HepG2 (cell line): ENCODE results near the gene AKNA. TPM values are rescaled to one million over a fixed set of nuclear protein-coding genes. Genes with fewer than 3 reads are reported as not detected.

Experiments
- ATAC-seq: fragments of 200-7000 bp; cut with Tn5 transposase; 3 replicates; pipeline ENCODE4 v1.9.1; 2020; ENCODE audit warnings: mild to moderate bottlenecking, moderate library complexity
- BruUV-seq: library from RNA; stranded (reverse); fragments of 400-500 nt; replicated peaks from 2 replicates; lab custom pipeline; 2021; lab: Mats Ljungman, UMichigan
- CTCF ChIA-PET: fragments of 300-600 bp; formaldehyde crosslinking; extraction: SDS; loops from one replicate; lab custom pipeline; 2021; ENCODE audit warnings: low total read pairs, inconsistent platforms, low intra/inter-chr PET ratio; lab: Yijun Ruan, JAX
- POLR2A ChIA-PET: fragments of 350-600 bp; sonication (Branson Sonifier 250); formaldehyde crosslinking; loops from one replicate; lab custom pipeline; 2020; ENCODE audit warnings: antibody characterized with exemption, inconsistent platforms; lab: Yijun Ruan, JAX
- DNase-seq: peaks from one replicate; pipeline ENCODE4 v3.0.0-alpha.2; 2015; ENCODE audit warnings: low spot score
- FAIRE-seq: peaks from 3 replicates; lab custom pipeline; 2011; peaks lifted over from hg19 to GRCh38; lab: Jason Lieb, UNC
- H2AFZ ChIP-seq: one replicate; pipeline ENCODE4 v1.6.1; 2011; ENCODE audit warnings: low read length, inconsistent platforms
- H3K27ac ChIP-seq: fragments of 300-600 bp; 3 replicates; pipeline ENCODE4 v1.8.0; 2011; ENCODE audit warnings: mixed run types, mild to moderate bottlenecking, mixed read lengths, low read length, inconsistent platforms; ENCODE audit not compliant: insufficient read depth; ENCODE audit errors: extremely low read length
- H3K27me3 ChIP-seq, 2 experiments: fragments of 200-600 bp in 1 of 2; 2 replicates in 1 of 2; 3 replicates in 1 of 2; pipeline versions ENCODE4 v1.6.0 to v1.8.0; 2011; ENCODE audit warnings: low read length in 2 of 2, mild to moderate bottlenecking in 2 of 2, moderate library complexity in 2 of 2, inconsistent platforms in 1 of 2; ENCODE audit not compliant: insufficient read depth in 2 of 2, control insufficient read depth in 1 of 2
- H3K36me3 ChIP-seq, 2 experiments: fragments of 200-600 bp in 1 of 2; replicated peaks in 1 of 2; 2 replicates in 1 of 2; 3 replicates in 1 of 2; pipeline versions ENCODE4 v1.5.1 to v1.8.0; 2011; ENCODE audit warnings: low read length in 2 of 2, inconsistent platforms in 1 of 2; ENCODE audit not compliant: insufficient read depth in 2 of 2, control insufficient read depth in 1 of 2
- H3K4me1 ChIP-seq: 2 replicates; pipeline ENCODE4 v1.5.1; 2012; ENCODE audit warnings: low read length, inconsistent platforms; ENCODE audit not compliant: insufficient read depth
- H3K4me2 ChIP-seq: 2 replicates; pipeline ENCODE4 v1.6.0; 2011; ENCODE audit warnings: low read depth, low read length, inconsistent platforms
- H3K4me3 ChIP-seq, 3 experiments: fragments of 200-600 bp in 1 of 3; sonication (generic), shearing (Covaris generic) in 1 of 3; replicated peaks in 1 of 3; 2 replicates each; pipeline ENCODE4 v1.5.1; 2011 to 2016; ENCODE audit warnings: low read length in 3 of 3, inconsistent platforms in 2 of 3, low read depth in 2 of 3, mild to moderate bottlenecking in 2 of 3, control low read depth in 1 of 3, mixed read lengths in 1 of 3; ENCODE audit not compliant: insufficient read depth in 1 of 3
- H3K79me2 ChIP-seq: one replicate; pipeline ENCODE4 v1.6.1; 2011; ENCODE audit warnings: low read length, inconsistent platforms; ENCODE audit not compliant: insufficient read depth
- H3K9ac ChIP-seq: 2 replicates; pipeline ENCODE4 v1.6.0; 2011; ENCODE audit warnings: mild to moderate bottlenecking, low read depth, low read length, inconsistent platforms; ENCODE audit not compliant: insufficient read depth
- H3K9me3 ChIP-seq: 2 replicates; pipeline ENCODE4 v1.5.1; 2012; ENCODE audit warnings: mild to moderate bottlenecking, low read length
- H4K20me1 ChIP-seq: 2 replicates; pipeline ENCODE4 v1.6.0; 2011; ENCODE audit warnings: inconsistent platforms, mild to moderate bottlenecking, low read length, moderate library complexity; ENCODE audit not compliant: insufficient read depth
- CENPT ChIP-seq: sonication (generic); formaldehyde crosslinking; IDR thresholded peaks from 2 replicates; pipeline ENCODE4 v1.8.0; 2022; ENCODE audit warnings: low read depth, mild to moderate bottlenecking, moderate library complexity, missing genetic modification reagents
- IKZF1 ChIP-seq: fragments of 450-650 bp; IDR thresholded peaks from 2 replicates; pipeline ENCODE4 v1.7.1; 2016
- SNAI1 ChIP-seq: sonication (generic); formaldehyde crosslinking; IDR thresholded peaks from 2 replicates; pipeline ENCODE4 v1.5.0; 2020; ENCODE audit warnings: mild to moderate bottlenecking, missing genetic modification reagents, borderline replicate concordance
- WGBS: methylation state at CpG from one replicate; pipeline ENCODE4 v1.1.6; 2017; ENCODE audit warnings: low lambda C conversion rate; 5-methylcytosine and 5-hydroxymethylcytosine counted together
- in situ Hi-C: cut with HindIII; loops from 2 replicates; pipeline ENCODE4 v1.10.0; 2017; ENCODE audit warnings: low pct_unique_long_range_greater_than_20kb; ENCODE audit not compliant: extremely low pct_ligation_motif_present
- intact Hi-C: fragments of 100-400 bp; cut with micrococcal nuclease; formaldehyde crosslinking; loops from one replicate; pipeline ENCODE4 v1.10.0; 2022; ENCODE audit not compliant: unreplicated experiment
- polyA plus RNA-seq, 8 experiments: library from polyadenylated mRNA; depleted of rRNA in 3 of 8; stranded (reverse) in 7 of 8; unstranded in 1 of 8; fragments of >200 nt; fragmentation: Illumina TruSeq in 4 of 8; extraction: Trizol in 4 of 8; gene quantifications; 2 replicates each; pipeline versions ENCODE4 v1.2.1 to v1.2.3, GENCODE V29; 2011 to 2016; ENCODE audit warnings: low read depth in 4 of 8, missing spikeins in 1 of 8, mixed read lengths in 1 of 8; ENCODE audit not compliant: insufficient read depth in 1 of 8
- total RNA-seq, 5 experiments: library from RNA; depleted of rRNA; stranded (reverse); fragments of >200 nt; fragmentation: Illumina TruSeq; extraction: Trizol; gene quantifications; 2 replicates each; pipeline ENCODE4 v1.2.3, GENCODE V29; 2016; ENCODE audit warnings: low read depth in 1 of 5
- TF ChIP-seq, protein P1 (sequence below): sonication (generic); formaldehyde crosslinking; IDR thresholded peaks from 2 replicates; pipeline ENCODE4 v1.4.0; 2020; ENCODE audit warnings: missing genetic modification reagents, borderline replicate concordance

AKNA gene
- total and polyA plus RNA-seq, 2 of the 13 experiments (the other 11 are each of a cell fraction or from before 2014, with no cell fraction given): 3.0 to 3.1 TPM

DNA sequence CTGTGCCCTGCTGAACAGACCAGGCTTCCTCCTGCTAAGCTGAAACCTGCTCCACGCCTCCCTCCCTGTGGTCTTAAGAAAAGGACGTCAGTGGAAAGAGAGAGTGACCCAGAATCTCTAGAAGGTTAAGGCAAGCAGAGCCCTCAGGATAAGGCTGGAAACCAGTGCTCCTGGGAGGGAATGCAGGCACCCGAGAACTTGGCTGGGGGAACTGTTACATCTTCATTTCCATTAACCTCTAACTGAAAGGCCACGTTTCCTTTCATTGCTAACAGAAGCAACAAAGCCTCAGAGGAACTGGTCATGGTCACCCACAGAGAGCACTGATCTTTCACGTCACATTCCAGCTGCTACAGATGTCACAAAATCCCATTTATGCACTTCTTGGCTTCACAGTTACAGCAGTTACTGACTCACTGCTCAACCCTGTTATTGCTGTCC, 26.1 kb upstream of the AKNA start:
- no peak overlapping the region for H3K9ac ChIP-seq
- no peak overlapping the region for H3K4me2 ChIP-seq
- no peaks in the 10 kb centered on the region for H3K27me3 ChIP-seq
- no peaks in the 10 kb centered on the region for H4K20me1 ChIP-seq
- WGBS: 33% methylated on average over 5 of the region's 5 CpGs
- no peak overlapping the region for H3K4me3 ChIP-seq
- ATAC-seq: no peak; the same call in 2 of the 3 replicates
- CTCF ChIA-PET: no interaction called here
- no peak for FAIRE-seq
- no peaks in the 10 kb centered on the region for H3K36me3 ChIP-seq
- POLR2A ChIA-PET: no interaction called here
- H3K79me2 ChIP-seq: no peaks in the 10 kb centered on the region
- H3K27ac ChIP-seq: no peak overlapping the region
- no peak for DNase-seq
- no peak overlapping the region for H2AFZ ChIP-seq
- H3K4me1 ChIP-seq: peaks cover 8% of the 10 kb centered on the region
- in situ Hi-C loops: loop anchor here (25.0 kb wide), 1 partner anchor 498 kb away; no protein-coding TSS in a partner anchor
- intact Hi-C loops: no loop called here
- TF ChIP-seq SNAI1 (no peak), IKZF1 (no peak), CENPT (CRISPR knock-in tag) (no peak)
- TF ChIP-seq, protein P1, sequence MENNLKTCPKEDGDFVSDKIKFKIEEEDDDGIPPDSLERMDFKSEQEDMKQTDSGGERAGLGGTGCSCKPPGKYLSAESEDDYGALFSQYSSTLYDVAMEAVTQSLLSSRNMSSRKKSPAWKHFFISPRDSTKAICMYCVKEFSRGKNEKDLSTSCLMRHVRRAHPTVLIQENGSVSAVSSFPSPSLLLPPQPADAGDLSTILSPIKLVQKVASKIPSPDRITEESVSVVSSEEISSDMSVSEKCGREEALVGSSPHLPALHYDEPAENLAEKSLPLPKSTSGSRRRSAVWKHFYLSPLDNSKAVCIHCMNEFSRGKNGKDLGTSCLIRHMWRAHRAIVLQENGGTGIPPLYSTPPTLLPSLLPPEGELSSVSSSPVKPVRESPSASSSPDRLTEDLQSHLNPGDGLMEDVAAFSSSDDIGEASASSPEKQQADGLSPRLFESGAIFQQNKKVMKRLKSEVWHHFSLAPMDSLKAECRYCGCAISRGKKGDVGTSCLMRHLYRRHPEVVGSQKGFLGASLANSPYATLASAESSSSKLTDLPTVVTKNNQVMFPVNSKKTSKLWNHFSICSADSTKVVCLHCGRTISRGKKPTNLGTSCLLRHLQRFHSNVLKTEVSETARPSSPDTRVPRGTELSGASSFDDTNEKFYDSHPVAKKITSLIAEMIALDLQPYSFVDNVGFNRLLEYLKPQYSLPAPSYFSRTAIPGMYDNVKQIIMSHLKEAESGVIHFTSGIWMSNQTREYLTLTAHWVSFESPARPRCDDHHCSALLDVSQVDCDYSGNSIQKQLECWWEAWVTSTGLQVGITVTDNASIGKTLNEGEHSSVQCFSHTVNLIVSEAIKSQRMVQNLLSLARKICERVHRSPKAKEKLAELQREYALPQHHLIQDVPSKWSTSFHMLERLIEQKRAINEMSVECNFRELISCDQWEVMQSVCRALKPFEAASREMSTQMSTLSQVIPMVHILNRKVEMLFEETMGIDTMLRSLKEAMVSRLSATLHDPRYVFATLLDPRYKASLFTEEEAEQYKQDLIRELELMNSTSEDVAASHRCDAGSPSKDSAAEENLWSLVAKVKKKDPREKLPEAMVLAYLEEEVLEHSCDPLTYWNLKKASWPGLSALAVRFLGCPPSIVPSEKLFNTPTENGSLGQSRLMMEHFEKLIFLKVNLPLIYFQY (CRISPR knock-in tag): no peak
- BruUV-seq: no TSS peak
- H3K9me3 ChIP-seq: no peaks in the 10 kb centered on the region
